NCI-H2227 (cell line): ENCODE results near the gene ECHS1.
"Not testable (repeated sequence)": the region's sequence is repeated elsewhere in the genome, so short reads cannot be mapped to it uniquely, and the experiment has no call there.

Experiments
- DNase-seq: peaks from one replicate; lab custom pipeline; 2025; ENCODE audit not compliant: unreplicated experiment; lab: John Stamatoyannopoulos, UW

Gene ECHS1

DNA sequence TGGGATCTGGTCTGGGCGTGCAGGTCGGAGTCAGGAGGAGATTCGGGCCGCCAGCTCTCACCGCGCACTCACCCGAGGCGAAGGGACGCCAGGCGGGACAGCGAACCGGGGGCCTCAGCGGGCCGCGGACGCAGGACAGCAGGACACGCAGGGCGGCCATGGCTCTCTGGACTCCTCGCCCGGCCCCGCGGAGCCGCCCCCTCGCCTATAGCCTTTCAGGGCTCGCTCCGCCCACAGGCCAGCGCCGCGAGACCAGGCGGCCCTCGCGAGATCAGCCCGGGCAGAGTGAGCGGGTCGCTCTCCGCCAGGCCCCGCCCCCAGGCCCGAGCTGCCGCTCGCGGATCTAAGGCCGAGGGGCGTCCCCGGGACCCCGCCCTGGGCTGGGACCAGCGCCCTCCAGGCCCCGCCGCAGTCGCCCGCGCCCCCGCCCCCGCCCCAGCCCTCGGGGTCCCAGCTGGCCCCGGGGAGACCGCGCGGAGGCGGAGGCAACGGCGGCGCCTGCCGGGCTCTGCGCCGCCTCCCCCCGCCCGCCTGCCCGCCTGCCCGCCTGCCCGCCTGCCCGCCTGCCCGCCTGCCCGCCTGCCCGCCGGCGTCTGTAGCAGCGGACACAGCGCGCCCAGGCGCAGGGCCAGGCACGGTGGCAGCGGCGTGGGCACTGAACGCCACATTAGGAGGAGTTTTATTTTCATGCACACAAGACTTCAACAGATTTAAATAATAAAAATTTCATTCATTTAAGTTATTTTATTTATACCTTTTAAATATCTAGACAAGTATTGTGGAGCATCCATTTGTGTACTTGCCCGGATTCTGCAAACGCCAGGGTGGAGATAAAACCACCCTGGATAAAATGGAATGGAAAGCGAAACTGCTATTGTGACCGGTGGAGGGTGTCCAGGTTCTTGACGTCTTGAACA is at the start of gene ECHS1:
Gene ECHS1, minus strand, starts transcription at position 181 of the 917 bp plus-strand sequence. Its CDS starts 21 bp downstream, at position 160.
- DNase-seq = peak; percentile 95

DNA sequence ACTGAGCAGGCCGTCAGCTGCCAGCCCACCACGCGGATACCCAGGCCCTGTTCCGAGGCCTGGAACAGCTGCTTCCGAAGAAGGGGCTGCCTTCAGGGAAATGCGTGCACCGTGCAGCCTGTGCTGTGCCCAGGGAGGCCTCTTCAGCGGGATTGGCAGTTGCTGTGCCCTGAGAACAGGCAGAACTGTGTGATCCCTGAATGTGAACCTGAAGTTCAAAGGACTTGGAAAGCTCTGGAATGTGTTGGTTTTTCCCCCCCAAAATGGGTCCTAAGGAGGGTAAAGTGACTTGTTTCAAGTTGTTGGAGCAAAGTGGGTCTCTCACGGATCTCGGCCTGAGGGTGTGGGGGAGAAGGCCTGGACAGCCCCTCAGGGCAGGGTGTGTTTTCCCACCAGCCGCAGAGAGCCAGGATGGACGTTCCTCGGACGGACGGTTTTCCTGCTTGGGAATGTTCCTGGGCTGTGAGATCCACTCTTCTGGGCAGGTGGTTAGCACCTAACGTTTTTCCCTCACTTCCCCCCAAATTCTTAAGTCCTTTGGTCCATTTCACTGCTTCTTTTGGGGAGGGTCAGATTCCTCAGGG is 49.2 kb upstream of the ECHS1 start:
- no peak for DNase-seq

GRCh38 chr10:133421336-133422222 is 48.4 kb upstream of the ECHS1 start:
- DNase-seq = no peak

DNA sequence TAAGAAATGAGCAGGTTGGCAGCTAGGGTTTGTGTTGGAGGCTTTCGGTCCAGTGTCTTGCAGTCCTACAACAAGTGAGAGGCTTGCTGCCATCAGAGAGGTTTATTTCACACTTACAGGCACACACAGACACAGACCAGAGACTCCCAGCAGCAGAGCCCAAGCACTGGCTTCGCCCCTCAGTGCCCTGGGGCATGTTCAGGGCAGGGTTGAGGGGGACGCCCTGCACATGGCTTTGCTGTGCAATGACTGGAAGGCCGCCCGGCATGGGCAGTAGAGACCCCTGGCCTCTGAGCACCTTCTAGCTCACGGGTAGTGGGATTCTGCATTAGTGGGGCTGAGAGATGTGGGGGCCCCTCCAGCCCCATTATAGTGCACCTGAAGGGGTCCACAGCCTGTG is 47.4 kb upstream of the ECHS1 start:
- DNase-seq = no peak

DNA sequence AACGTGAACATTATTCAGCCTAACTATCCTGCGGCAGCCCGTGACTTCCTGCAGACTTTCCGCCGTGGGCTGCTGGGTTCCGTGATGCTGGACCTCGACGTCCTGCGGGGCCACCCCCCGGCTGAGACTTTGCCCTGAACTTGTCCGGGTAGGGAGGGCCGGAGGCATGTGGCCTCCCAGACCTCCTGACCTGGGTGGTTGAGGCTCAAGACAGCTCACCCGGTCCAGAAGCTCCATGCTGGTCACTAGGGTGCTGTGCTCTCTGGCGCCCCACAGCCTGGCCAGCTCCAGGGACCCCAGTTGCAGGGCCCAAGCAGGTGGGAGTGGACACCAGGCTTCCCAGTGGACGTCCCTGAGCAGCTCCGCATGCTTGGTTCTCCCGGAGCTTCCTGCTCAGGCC is 46.9 kb upstream of the ECHS1 start:
- no peak for DNase-seq

DNA sequence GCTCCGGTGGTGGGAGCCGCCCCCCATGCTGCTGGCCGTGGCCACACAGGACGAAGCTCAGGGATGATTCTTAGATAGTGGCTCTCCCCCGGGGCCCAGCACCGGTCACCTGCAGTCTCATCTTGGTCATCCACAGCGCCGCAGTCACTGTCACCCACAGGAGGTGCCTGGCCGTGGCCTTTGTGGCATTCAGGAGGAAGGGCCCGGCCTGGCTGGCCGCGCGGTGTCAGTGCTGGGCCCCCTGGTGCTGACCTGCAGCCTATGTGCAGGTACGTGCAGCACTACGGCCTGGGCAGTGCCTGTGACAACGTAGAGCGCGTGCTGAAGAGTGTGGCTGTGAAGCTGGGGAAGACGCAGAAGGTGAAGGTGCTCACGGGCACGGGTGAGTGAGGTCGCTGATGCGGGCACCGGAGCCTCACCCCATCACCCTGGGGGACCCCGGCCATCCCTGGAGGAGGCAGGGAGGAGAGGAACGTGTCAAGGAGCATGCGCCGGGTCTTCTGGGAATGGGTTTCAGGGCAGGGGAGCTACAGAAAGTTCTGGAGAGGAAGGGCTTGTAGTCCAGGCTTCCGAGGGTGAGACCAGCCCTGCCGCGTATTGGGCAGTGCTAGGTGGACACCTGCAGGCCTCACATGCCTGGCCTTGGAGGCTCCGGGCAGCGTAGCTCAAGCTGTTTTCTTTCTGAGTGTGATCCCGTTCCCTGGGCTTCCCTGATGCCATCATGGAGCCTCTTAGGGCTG is 46.2 kb upstream of the ECHS1 start:
- DNase-seq = no peak

- no peak for DNase-seq
Observed at GRCh38 chr10:133418289-133418993, 45.3 kb upstream of the ECHS1 start.

GRCh38 chr10:133415752-133416151 is 42.6 kb upstream of the ECHS1 start:
- no peak for DNase-seq

DNA sequence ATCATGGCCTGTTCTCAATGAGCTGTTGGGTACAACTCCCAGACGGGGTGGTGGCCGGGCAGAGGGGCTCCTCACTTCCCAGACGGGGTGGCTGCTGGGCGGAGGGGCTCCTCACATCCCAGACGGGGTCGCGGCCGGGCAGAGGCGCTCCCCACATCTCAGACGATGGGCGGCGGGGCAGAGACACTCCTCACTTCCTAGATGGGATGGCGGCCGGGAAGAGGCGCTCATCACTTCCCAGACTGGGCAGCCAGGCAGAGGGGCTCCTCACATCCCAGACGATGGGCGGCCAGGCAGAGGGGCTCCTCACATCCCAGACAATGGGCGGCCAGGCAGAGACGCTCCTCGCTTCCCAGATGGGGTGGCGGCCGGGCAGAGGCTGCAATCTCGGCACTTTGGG is 41.2 kb upstream of the ECHS1 start:
- DNase-seq = not testable (repeated sequence)

DNA sequence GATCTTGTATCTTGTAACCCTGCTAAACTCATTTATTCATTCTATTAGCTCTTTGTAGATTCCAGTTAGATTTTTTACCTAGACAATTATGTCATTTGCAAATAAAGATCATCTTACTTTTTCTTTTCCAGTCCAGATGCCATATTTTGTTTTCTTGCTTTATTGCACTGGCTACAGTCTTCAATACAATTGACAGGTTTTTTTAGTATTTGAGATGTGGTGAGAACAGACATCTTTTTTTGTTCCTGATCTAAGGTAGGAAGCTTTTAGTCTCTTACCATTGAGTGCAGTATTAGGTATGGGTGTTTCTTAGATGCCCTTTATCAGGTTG is 39.2 kb upstream of the ECHS1 start:
- DNase-seq = no peak

- no peak for DNase-seq
Observed at GRCh38 chr10:133411523-133412380, 38.6 kb upstream of the ECHS1 start.

- no peak for DNase-seq
Observed at GRCh38 chr10:133405844-133406527, 32.8 kb upstream of the ECHS1 start.

GRCh38 chr10:133405272-133405671 is 32.1 kb upstream of the ECHS1 start:
- DNase-seq = no peak

- no peak for DNase-seq
Observed at GRCh38 chr10:133403784-133404183, 30.6 kb upstream of the ECHS1 start.

DNA sequence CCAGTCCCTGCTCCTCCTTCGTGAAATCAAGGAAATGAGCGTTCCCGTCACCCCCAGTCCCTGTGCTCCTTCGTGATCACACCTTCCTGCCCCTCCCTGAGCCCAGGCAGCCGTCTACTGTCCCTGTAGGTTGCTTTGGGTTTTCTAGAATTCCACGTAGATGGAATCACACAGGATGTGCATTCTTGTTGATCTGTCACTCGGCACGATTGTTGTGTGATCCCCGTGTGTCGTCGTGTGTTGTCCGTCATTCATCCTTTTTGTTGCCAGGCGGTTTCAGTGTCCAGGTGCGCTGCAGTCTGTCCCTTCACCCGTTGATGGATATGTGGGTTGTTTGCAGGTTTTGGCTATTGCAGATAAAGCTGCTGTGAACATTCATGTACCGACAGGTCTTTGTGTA is 30.2 kb upstream of the ECHS1 start:
- DNase-seq = no peak

DNA sequence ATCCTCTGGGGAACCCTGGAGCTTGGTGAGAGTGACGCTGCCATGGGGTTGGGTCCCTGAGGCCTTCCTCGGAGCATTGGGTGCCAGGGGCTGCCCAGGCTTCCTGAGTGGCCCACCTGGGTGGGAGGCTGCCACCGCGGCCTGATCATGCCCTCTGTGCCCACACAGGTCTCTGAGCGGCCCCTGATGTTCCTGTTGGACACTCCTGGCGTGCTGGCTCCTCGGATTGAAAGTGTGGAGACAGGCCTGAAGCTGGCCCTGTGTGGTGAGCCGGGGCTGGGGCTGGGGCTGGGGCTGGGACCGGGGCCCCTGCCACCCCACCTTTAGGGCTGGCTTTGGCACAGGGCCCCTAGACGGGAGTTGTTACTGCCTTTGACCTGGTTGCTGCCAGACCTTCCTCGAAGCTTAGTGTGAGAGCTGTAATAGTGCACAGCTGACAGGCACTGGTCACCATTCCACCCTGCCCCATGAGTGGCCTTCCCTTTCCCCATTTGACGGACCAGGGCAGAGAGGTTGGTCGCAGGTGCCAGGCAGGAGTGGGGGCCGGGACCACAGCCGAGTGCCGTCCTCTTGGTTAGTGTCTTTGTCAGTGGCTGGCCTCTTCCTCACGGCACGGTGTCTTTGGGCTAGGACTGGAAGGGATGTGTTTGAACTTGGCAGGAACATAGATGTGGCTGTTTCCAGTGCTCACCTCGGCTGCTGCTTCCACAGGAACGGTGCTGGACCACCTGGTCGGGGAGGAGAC is 29.0 kb upstream of the ECHS1 start:
- no peak for DNase-seq

DNA sequence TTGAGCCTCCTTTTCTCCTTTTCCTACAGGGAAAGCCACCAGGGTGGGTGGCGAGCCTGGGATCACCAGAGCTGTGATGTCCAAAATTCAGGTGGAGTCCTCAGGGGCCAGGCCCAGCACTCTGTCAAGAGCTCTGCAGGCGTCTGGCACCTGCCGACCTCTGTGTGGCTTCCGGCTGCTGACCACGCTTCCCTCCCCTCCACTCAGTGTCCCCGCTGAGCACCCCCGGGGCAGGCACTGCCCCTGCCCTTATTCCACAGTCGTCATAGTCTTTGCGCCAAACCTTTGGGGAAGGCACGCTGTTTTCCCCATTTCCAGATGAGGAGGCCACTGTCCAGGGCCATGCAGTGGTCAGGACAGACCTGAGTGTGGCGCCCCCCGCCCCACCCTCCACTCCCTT is 28.3 kb upstream of the ECHS1 start:
- DNase-seq = no peak
